OCI-LY1 (cell line): ENCODE measurements around the gene BTNL9.

Experiments
- H2AFZ ChIP-seq: fragments of 200-600 bp; sonication (generic), shearing (Covaris generic); 2 replicates; pipeline ENCODE4 v1.6.0; 2014; ENCODE audit warnings: antibody characterized with exemption, mild to moderate bottlenecking, low read length
- H3F3A ChIP-seq: fragments of 200-600 bp; sonication (generic), shearing (Covaris generic); 2 replicates; pipeline ENCODE4 v1.6.0; 2014; ENCODE audit warnings: mild to moderate bottlenecking, antibody characterized with exemption, low read length, moderate library complexity; ENCODE audit not compliant: insufficient read depth
- H3K27ac ChIP-seq: fragments of 200-600 bp; sonication (generic); 2 replicates; pipeline ENCODE4 v1.5.1; 2014; ENCODE audit warnings: low read length, mixed run types, mild to moderate bottlenecking, low read depth; ENCODE audit not compliant: poor library complexity, severe bottlenecking
- H3K27me3 ChIP-seq: fragments of 200-600 bp; sonication (generic); 2 replicates; pipeline ENCODE4 v1.6.0; 2014; ENCODE audit warnings: antibody characterized with exemption, mild to moderate bottlenecking, low read length, moderate library complexity; ENCODE audit not compliant: insufficient read depth
- H3K36me3 ChIP-seq: fragments of 200-600 bp; sonication (generic); 2 replicates; pipeline ENCODE4 v1.6.1; 2014; ENCODE audit warnings: mild to moderate bottlenecking, antibody characterized with exemption, low read length, moderate library complexity, mixed read lengths; ENCODE audit not compliant: insufficient read depth
- H3K4me1 ChIP-seq: fragments of 200-600 bp; sonication (generic); 2 replicates; pipeline ENCODE4 v1.5.1; 2014; ENCODE audit warnings: mild to moderate bottlenecking, low read length, moderate library complexity; ENCODE audit not compliant: insufficient read depth, severe bottlenecking
- H3K4me2 ChIP-seq: fragments of 200-600 bp; sonication (generic), shearing (Covaris generic); 2 replicates; pipeline ENCODE4 v1.6.1; 2014; ENCODE audit warnings: low read length
- H3K4me3 ChIP-seq: fragments of 200-600 bp; sonication (generic); 2 replicates; pipeline ENCODE4 v1.5.1; 2014; ENCODE audit warnings: low read length, low read depth, mild to moderate bottlenecking, mixed read lengths; ENCODE audit not compliant: poor library complexity, severe bottlenecking
- H3K79me2 ChIP-seq: fragments of 200-600 bp; shearing (Covaris generic); 2 replicates; pipeline ENCODE4 v1.6.1; 2016; ENCODE audit warnings: mixed run types, low read length, mixed read lengths; ENCODE audit not compliant: insufficient read depth
- H3K9ac ChIP-seq: fragments of 200-600 bp; sonication (generic), shearing (Covaris generic); 2 replicates; pipeline ENCODE4 v1.6.1; 2014; ENCODE audit warnings: mild to moderate bottlenecking, low read length, mixed read lengths
- H3K9me2 ChIP-seq: fragments of 200-600 bp; sonication (generic), shearing (Covaris generic); 2 replicates; pipeline ENCODE4 v1.6.1; 2014; ENCODE audit warnings: low read depth, mild to moderate bottlenecking, low read length, mixed read lengths
- H3K9me3 ChIP-seq: fragments of 200-600 bp; shearing (Covaris generic); 2 replicates; pipeline ENCODE4 v1.6.1; 2014; ENCODE audit warnings: low read length, mixed read lengths
- H4K20me1 ChIP-seq: fragments of 200-600 bp; sonication (generic), shearing (Covaris generic); 2 replicates; pipeline ENCODE4 v1.6.0; 2016; ENCODE audit warnings: mild to moderate bottlenecking, low read length; ENCODE audit not compliant: insufficient read depth
- CTCF ChIP-seq: fragments of 200-600 bp; sonication (generic), shearing (Covaris generic); IDR thresholded peaks from 2 replicates; pipeline ENCODE4 v1.5.1; 2017; ENCODE audit warnings: mild to moderate bottlenecking, antibody characterized with exemption, low read length, moderate library complexity, mixed read lengths
- EZH2 ChIP-seq: fragments of 200-600 bp; sonication (generic), shearing (Covaris generic); IDR thresholded peaks from 2 replicates; pipeline ENCODE4 v1.8.0; 2017; ENCODE audit warnings: borderline replicate concordance, mixed run types, mild to moderate bottlenecking, antibody characterized with exemption, low read length, moderate library complexity, mixed read lengths

The BTNL9 gene

GRCh38 chr5:181071257-181071656, 31.2 kb downstream of the BTNL9 start:
- Histone ChIP-seq H3K36me3 (no peaks in the 10 kb centered on the region), H3K4me3 (no peak overlapping the region), H3K27me3 (no peaks in the 10 kb centered on the region; the same call in 1 of the 2 replicates), H3K9ac (no peak overlapping the region), H3K4me2 (no peak overlapping the region), H3K9me2 (no peaks in the 10 kb centered on the region), H3F3A (no peaks in the 10 kb centered on the region), H3K4me1 (no peaks in the 10 kb centered on the region), H3K27ac (no peak overlapping the region), H3K9me3 (0 out of 2 replicates have a peak, but pooled peaks cover 3% of the 10 kb centered on the region), H2AFZ (no peak overlapping the region), H3K79me2 (no peaks in the 10 kb centered on the region), H4K20me1 (no peaks in the 10 kb centered on the region)
- TF ChIP-seq EZH2 (no peak), CTCF (no peak)

- no peaks in the 10 kb centered on the region for H3K79me2 ChIP-seq
- no peak for TF ChIP-seq CTCF
- TF ChIP-seq EZH2: no peak
- no peaks in the 10 kb centered on the region for H3K27me3 ChIP-seq
- H3K9me2 ChIP-seq: no peaks in the 10 kb centered on the region
- H2AFZ ChIP-seq: no peak overlapping the region
- no peaks in the 10 kb centered on the region for H3K4me1 ChIP-seq
- H3K9me3 ChIP-seq: 0 out of 2 replicates have a peak, but pooled peaks cover 4% of the 10 kb centered on the region
- no peak overlapping the region for H3K4me3 ChIP-seq
- H3K4me2 ChIP-seq: no peak overlapping the region
- no peak overlapping the region for H3K9ac ChIP-seq
- H3K27ac ChIP-seq: no peak overlapping the region
- H3F3A ChIP-seq: no peaks in the 10 kb centered on the region
- no peaks in the 10 kb centered on the region for H4K20me1 ChIP-seq
- no peaks in the 10 kb centered on the region for H3K36me3 ChIP-seq
Observed at GRCh38 chr5:181076920-181077319, 36.9 kb downstream of the BTNL9 start.

- no peaks in the 10 kb centered on the region for H3K36me3 ChIP-seq
Observed at GRCh38 chr5:181081989-181082388, 41.9 kb downstream of the BTNL9 start.

More at GRCh38 chr5:181081989-181082388, 41.9 kb downstream of the BTNL9 start:
- H3K27me3 ChIP-seq: no peaks in the 10 kb centered on the region
- H3K9me2 ChIP-seq: no peaks in the 10 kb centered on the region
- TF ChIP-seq CTCF: no peak
- no peak for TF ChIP-seq EZH2
- no peak overlapping the region for H3K4me3 ChIP-seq
- no peak overlapping the region for H3K4me2 ChIP-seq
- no peaks in the 10 kb centered on the region for H4K20me1 ChIP-seq
- no peaks in the 10 kb centered on the region for H3K4me1 ChIP-seq
- no peaks in the 10 kb centered on the region for H3F3A ChIP-seq
- no peaks in the 10 kb centered on the region for H3K79me2 ChIP-seq
- H3K9ac ChIP-seq: no peak overlapping the region
- no peak overlapping the region for H3K27ac ChIP-seq
- 0 out of 2 replicates have a peak, but pooled peaks cover 3% of the 10 kb centered on the region for H3K9me3 ChIP-seq
- H2AFZ ChIP-seq: no peak overlapping the region
